WTC11 (cell line): ENCODE measurements around the gene GPATCH1.

Source experiments
- TEAD4 ChIP-seq: sonication (generic); formaldehyde crosslinking; IDR thresholded peaks from 2 replicates; pipeline ENCODE4 v1.8.0; 2022; ENCODE audit warnings: mild to moderate bottlenecking, missing genetic modification reagents
- TF ChIP-seq, protein P1 (sequence below): fragments of 200-600 bp; IDR thresholded peaks from 2 replicates; pipeline ENCODE4 v1.8.0; 2022; ENCODE audit warnings: antibody characterized with exemption
- TF ChIP-seq, protein P2 (sequence below): sonication (generic); formaldehyde crosslinking; IDR thresholded peaks from 2 replicates; pipeline ENCODE4 v1.8.0; 2023; ENCODE audit warnings: missing genetic modification reagents, mild to moderate bottlenecking, borderline replicate concordance

DNA sequence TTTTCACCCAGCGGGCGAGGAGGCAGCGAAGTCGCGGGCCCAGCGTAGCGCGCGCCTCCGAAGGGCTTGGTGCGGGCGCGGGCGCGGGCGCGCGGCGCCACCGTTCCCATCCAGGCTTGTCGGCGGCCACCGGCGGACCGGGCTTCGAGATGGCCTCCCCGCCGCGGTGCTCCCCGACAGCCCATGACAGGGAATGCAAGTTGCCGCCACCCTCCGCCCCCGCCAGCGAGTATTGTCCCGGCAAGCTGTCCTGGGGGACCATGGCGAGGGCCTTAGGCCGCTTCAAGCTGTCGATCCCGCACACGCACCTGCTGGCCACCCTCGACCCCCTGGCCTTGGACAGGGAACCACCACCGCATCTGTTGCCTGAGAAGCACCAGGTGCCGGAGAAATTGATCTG lies 51.0 kb downstream of the GPATCH1 start, which contains the start of gene WDR88:
- TF ChIP-seq, protein P1, sequence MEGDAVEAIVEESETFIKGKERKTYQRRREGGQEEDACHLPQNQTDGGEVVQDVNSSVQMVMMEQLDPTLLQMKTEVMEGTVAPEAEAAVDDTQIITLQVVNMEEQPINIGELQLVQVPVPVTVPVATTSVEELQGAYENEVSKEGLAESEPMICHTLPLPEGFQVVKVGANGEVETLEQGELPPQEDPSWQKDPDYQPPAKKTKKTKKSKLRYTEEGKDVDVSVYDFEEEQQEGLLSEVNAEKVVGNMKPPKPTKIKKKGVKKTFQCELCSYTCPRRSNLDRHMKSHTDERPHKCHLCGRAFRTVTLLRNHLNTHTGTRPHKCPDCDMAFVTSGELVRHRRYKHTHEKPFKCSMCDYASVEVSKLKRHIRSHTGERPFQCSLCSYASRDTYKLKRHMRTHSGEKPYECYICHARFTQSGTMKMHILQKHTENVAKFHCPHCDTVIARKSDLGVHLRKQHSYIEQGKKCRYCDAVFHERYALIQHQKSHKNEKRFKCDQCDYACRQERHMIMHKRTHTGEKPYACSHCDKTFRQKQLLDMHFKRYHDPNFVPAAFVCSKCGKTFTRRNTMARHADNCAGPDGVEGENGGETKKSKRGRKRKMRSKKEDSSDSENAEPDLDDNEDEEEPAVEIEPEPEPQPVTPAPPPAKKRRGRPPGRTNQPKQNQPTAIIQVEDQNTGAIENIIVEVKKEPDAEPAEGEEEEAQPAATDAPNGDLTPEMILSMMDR = no peak
- no peak for TF ChIP-seq TEAD4 (CRISPR knock-in tag)
- TF ChIP-seq, protein P2, sequence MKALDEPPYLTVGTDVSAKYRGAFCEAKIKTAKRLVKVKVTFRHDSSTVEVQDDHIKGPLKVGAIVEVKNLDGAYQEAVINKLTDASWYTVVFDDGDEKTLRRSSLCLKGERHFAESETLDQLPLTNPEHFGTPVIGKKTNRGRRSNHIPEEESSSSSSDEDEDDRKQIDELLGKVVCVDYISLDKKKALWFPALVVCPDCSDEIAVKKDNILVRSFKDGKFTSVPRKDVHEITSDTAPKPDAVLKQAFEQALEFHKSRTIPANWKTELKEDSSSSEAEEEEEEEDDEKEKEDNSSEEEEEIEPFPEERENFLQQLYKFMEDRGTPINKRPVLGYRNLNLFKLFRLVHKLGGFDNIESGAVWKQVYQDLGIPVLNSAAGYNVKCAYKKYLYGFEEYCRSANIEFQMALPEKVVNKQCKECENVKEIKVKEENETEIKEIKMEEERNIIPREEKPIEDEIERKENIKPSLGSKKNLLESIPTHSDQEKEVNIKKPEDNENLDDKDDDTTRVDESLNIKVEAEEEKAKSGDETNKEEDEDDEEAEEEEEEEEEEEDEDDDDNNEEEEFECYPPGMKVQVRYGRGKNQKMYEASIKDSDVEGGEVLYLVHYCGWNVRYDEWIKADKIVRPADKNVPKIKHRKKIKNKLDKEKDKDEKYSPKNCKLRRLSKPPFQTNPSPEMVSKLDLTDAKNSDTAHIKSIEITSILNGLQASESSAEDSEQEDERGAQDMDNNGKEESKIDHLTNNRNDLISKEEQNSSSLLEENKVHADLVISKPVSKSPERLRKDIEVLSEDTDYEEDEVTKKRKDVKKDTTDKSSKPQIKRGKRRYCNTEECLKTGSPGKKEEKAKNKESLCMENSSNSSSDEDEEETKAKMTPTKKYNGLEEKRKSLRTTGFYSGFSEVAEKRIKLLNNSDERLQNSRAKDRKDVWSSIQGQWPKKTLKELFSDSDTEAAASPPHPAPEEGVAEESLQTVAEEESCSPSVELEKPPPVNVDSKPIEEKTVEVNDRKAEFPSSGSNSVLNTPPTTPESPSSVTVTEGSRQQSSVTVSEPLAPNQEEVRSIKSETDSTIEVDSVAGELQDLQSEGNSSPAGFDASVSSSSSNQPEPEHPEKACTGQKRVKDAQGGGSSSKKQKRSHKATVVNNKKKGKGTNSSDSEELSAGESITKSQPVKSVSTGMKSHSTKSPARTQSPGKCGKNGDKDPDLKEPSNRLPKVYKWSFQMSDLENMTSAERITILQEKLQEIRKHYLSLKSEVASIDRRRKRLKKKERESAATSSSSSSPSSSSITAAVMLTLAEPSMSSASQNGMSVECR = no peak
